Cardiac fibroblast (primary cell): ENCODE data around the gene SNAP29.
"Not testable (repeated sequence)": the region's sequence is repeated elsewhere in the genome, so short reads cannot be mapped to it uniquely, and the experiment has no call there.

Experiments used
- DNase-seq, 2 donors: peaks; one replicate each; pipeline versions ENCODE4 v3.0.0 to v3.0.0-alpha.2; 2010; ENCODE audit warnings: low read depth in 2 of 2
- H3K4me3 ChIP-seq, 2 donors: replicated peaks in 1 of 2; 1 replicate in 1 of 2; 2 replicates in 1 of 2; pipeline ENCODE4 v1.5.1; 2011; ENCODE audit warnings: low read depth in 2 of 2, low read length in 2 of 2, mild to moderate bottlenecking in 2 of 2, moderate library complexity in 1 of 2
- CTCF ChIP-seq: IDR thresholded peaks from one replicate; pipeline ENCODE4 v1.5.1; 2011; ENCODE audit warnings: low read depth, mild to moderate bottlenecking, low read length, inconsistent platforms

Gene SNAP29

GRCh38 chr22:20834725-20835124 is 24.1 kb upstream of the SNAP29 start:
- no peak for DNase-seq
- no peak overlapping the region for H3K4me3 ChIP-seq
- no peak for TF ChIP-seq CTCF

- no peak for TF ChIP-seq CTCF
- no peak for DNase-seq
- no peak overlapping the region for H3K4me3 ChIP-seq
These were observed 21.6 kb upstream of the SNAP29 start for GRCh38 chr22:20836987-20837823.

GRCh38 chr22:20839354-20839753 is 19.5 kb upstream of the SNAP29 start:
- H3K4me3 ChIP-seq, DNase-seq: not testable (repeated sequence)

GRCh38 chr22:20839837-20840645 is 18.8 kb upstream of the SNAP29 start:
- H3K4me3 ChIP-seq = no peak overlapping the region
- TF ChIP-seq CTCF = no peak
- DNase-seq = no peak

GRCh38 chr22:20840646-20841371 is 18.0 kb upstream of the SNAP29 start:
- TF ChIP-seq CTCF = no peak
- H3K4me3 ChIP-seq = no peak overlapping the region
- DNase-seq = no peak

- no peak for TF ChIP-seq CTCF
- DNase-seq = no peak
- no peak overlapping the region for H3K4me3 ChIP-seq
These were observed 15.3 kb upstream of the SNAP29 start for GRCh38 chr22:20843501-20843900.
